Thoracic aorta (tissue), 2 donors: ENCODE measurements around the gene EED. TPM values are rescaled to one million over a fixed set of nuclear protein-coding genes. Genes with fewer than 3 reads are reported as not detected.

Experiments used
- ATAC-seq: fragments of 150-250 bp; one replicate; pipeline ENCODE4 v1.8.0; 2017; ENCODE audit warnings: low read depth; ENCODE audit not compliant: insufficient number of reproducible peaks, low FRiP score
- DNase-seq: peaks from one replicate; pipeline ENCODE4 v3.0.0-alpha.2; 2020; ENCODE audit warnings: low spot score
- H3K27ac ChIP-seq, 2 donors: fragments of 200-600 bp; sonication (generic); 1 replicate in 1 of 2; 2 replicates in 1 of 2; pipeline ENCODE4 v1.5.1; 2016; ENCODE audit warnings: mild to moderate bottlenecking in 2 of 2, moderate library complexity in 2 of 2
- H3K27me3 ChIP-seq: fragments of 200-600 bp; sonication (generic); replicated peaks from 2 replicates; pipeline ENCODE4 v1.6.0; 2016; ENCODE audit warnings: mild to moderate bottlenecking; ENCODE audit not compliant: insufficient read depth
- H3K36me3 ChIP-seq: fragments of 200-600 bp; sonication (generic); one replicate; pipeline ENCODE4 v1.5.1; 2016
- H3K4me1 ChIP-seq, 2 donors: fragments of 200-600 bp; sonication (generic); 1 replicate in 1 of 2; 2 replicates in 1 of 2; pipeline versions ENCODE4 v1.5.1 to v1.6.0; 2016; ENCODE audit warnings: low read depth in 2 of 2, mild to moderate bottlenecking in 1 of 2; ENCODE audit not compliant: control insufficient read depth in 1 of 2
- H3K4me3 ChIP-seq: fragments of 200-600 bp; sonication (generic); 2 replicates; pipeline ENCODE4 v1.5.1; 2016; ENCODE audit warnings: mild to moderate bottlenecking
- H3K9me3 ChIP-seq: fragments of 200-600 bp; sonication (generic); 2 replicates; pipeline ENCODE4 v1.5.1; 2016
- CTCF ChIP-seq: fragments of 200-600 bp; sonication (generic); IDR thresholded peaks from one replicate; pipeline ENCODE4 v1.5.1; 2019; ENCODE audit warnings: antibody characterized with exemption
- total RNA-seq, 2 donors: library from RNA; depleted of rRNA; stranded (reverse); fragments of >200 nt; gene quantifications; one replicate each; pipeline versions ENCODE4 v1.1.0 to v1.2.3, GENCODE V29; 2016

The EED gene
- total RNA-seq, 2 donors from 2014 or later: 19.0 to 22.4 TPM

- H3K4me3 ChIP-seq: no peak overlapping the region
- DNase-seq: no peak
- H3K27me3 ChIP-seq: no peaks in the 10 kb centered on the region
- no peaks in the 10 kb centered on the region for H3K9me3 ChIP-seq
- no peaks in the 10 kb centered on the region for H3K4me1 ChIP-seq
- TF ChIP-seq CTCF: no peak
- no peak for ATAC-seq
- no peak overlapping the region for H3K27ac ChIP-seq
- no peaks in the 10 kb centered on the region for H3K36me3 ChIP-seq
Observed at GRCh38 chr11:86204356-86204755, 40.2 kb upstream of the EED start.

- Histone ChIP-seq H3K36me3 (no peaks in the 10 kb centered on the region), H3K9me3 (no peaks in the 10 kb centered on the region), H3K4me1 (no peaks in the 10 kb centered on the region), H3K27me3 (no peaks in the 10 kb centered on the region), H3K4me3 (no peak overlapping the region), H3K27ac (no peak overlapping the region)
- ATAC-seq (no peak), DNase-seq (no peak)
- no peak for TF ChIP-seq CTCF
Observed at GRCh38 chr11:86205421-86206336, 38.9 kb upstream of the EED start.

GRCh38 chr11:86206337-86206695 lies 38.2 kb upstream of the EED start:
- H3K36me3 ChIP-seq: no peaks in the 10 kb centered on the region
- no peak for TF ChIP-seq CTCF
- ATAC-seq: no peak
- H3K27ac ChIP-seq: no peak overlapping the region
- no peaks in the 10 kb centered on the region for H3K27me3 ChIP-seq
- no peaks in the 10 kb centered on the region for H3K4me1 ChIP-seq
- no peaks in the 10 kb centered on the region for H3K9me3 ChIP-seq
- DNase-seq: no peak
- no peak overlapping the region for H3K4me3 ChIP-seq

GRCh38 chr11:86207413-86207812 lies 37.1 kb upstream of the EED start:
- no peaks in the 10 kb centered on the region for H3K4me1 ChIP-seq

GRCh38 chr11:86208572-86208971 lies 36.0 kb upstream of the EED start:
- Histone ChIP-seq H3K27ac (no peak overlapping the region), H3K9me3 (no peaks in the 10 kb centered on the region), H3K4me1 (no peaks in the 10 kb centered on the region), H3K36me3 (no peaks in the 10 kb centered on the region), H3K27me3 (no peaks in the 10 kb centered on the region), H3K4me3 (no peak overlapping the region)
- no peak for ATAC-seq
- no peak for DNase-seq
- no peak for TF ChIP-seq CTCF

More at GRCh38 chr11:86207413-86207812, 37.1 kb upstream of the EED start:
- Histone ChIP-seq H3K27me3 (no peaks in the 10 kb centered on the region), H3K9me3 (no peaks in the 10 kb centered on the region), H3K36me3 (no peaks in the 10 kb centered on the region), H3K27ac (no peak overlapping the region), H3K4me3 (no peak overlapping the region)
- TF ChIP-seq CTCF: no peak
- no peak for ATAC-seq
- no peak for DNase-seq
